Bronchial epithelial cell (primary cell): ENCODE results near the gene COA8. TPM values are rescaled to one million over a fixed set of nuclear protein-coding genes. Genes with fewer than 3 reads are reported as not detected.

Experiments used
- DNase-seq: peaks from one replicate; pipeline ENCODE4 v3.0.0-alpha.2; 2010; ENCODE audit warnings: low read depth
- FAIRE-seq: peaks from 2 replicates; lab custom pipeline; 2011; peaks lifted over from hg19 to GRCh38; lab: Jason Lieb, UNC
- H3K27me3 ChIP-seq: 2 replicates; pipeline ENCODE4 v1.5.1; 2011; ENCODE audit warnings: low read length; ENCODE audit not compliant: control insufficient read depth, insufficient read depth
- H3K36me3 ChIP-seq: 2 replicates; pipeline ENCODE4 v1.5.1; 2011; ENCODE audit warnings: low read length; ENCODE audit not compliant: control insufficient read depth, insufficient read depth
- H3K4me3 ChIP-seq: 2 replicates; pipeline ENCODE4 v1.5.1; 2011; ENCODE audit warnings: mild to moderate bottlenecking, low read depth, low read length, control low read depth
- total RNA-seq: library from RNA; depleted of rRNA; stranded (reverse); fragments of >200 nt; gene quantifications from 2 replicates; pipeline ENCODE4 v1.2.1, GENCODE V29; 2014
- TF ChIP-seq, protein P1 (sequence below): IDR thresholded peaks from 2 replicates; pipeline ENCODE4 v1.5.1; 2011; ENCODE audit warnings: mild to moderate bottlenecking, moderate library complexity, low read length, control low read depth, inconsistent platforms; ENCODE audit not compliant: insufficient read depth, severe bottlenecking

COA8 gene
- total RNA-seq, 1 donor from 2014 or later = 17.4 TPM

DNA sequence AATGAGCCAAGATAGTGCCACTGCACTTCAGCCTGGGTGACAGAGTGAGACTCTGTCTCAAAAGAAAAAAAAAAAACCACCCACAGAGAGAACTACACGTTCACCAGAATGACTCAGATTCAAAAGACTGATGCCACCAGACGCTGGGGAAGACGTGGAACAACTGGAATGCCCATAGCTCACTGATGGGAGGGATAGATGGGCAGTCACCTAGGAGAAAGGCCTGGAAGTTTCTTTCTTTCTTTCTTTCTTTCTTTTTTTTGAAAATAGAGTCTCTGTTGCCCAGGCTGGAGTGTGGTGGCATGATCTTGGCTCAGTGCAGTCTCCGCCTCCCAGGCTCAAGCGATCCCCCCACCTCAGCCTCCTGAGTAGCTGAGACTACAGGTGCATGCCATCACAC, 56.3 kb downstream of the COA8 start:
- no peak overlapping the region for H3K4me3 ChIP-seq
- FAIRE-seq (no peak), DNase-seq (peak; percentile 42)
- no peaks in the 10 kb centered on the region for H3K27me3 ChIP-seq
- TF ChIP-seq, protein P1, sequence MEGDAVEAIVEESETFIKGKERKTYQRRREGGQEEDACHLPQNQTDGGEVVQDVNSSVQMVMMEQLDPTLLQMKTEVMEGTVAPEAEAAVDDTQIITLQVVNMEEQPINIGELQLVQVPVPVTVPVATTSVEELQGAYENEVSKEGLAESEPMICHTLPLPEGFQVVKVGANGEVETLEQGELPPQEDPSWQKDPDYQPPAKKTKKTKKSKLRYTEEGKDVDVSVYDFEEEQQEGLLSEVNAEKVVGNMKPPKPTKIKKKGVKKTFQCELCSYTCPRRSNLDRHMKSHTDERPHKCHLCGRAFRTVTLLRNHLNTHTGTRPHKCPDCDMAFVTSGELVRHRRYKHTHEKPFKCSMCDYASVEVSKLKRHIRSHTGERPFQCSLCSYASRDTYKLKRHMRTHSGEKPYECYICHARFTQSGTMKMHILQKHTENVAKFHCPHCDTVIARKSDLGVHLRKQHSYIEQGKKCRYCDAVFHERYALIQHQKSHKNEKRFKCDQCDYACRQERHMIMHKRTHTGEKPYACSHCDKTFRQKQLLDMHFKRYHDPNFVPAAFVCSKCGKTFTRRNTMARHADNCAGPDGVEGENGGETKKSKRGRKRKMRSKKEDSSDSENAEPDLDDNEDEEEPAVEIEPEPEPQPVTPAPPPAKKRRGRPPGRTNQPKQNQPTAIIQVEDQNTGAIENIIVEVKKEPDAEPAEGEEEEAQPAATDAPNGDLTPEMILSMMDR = no peak
- no peaks in the 10 kb centered on the region for H3K36me3 ChIP-seq

DNA sequence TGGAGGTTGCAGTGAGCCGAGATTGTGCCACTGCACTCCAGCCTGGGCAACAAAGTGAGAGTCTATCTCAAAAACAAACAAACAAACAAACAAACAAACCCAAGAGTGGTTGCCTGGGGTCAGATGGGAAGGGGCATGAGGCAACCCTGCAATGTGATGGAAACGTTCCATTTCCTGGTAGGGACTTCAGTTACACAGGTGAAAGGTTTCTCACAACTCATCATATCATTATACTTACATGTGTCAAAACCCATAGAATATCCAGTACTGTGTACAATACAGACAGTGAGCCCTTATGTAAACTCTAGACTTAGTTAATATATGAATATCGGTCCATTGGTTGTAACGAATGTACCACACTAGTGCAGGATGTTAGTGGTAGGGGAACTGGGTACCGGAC, 59.1 kb downstream of the COA8 start:
- no peaks in the 10 kb centered on the region for H3K36me3 ChIP-seq
- H3K27me3 ChIP-seq = no peaks in the 10 kb centered on the region
- no peak overlapping the region for H3K4me3 ChIP-seq
- TF ChIP-seq, protein P1 = no peak
- FAIRE-seq = no peak
- DNase-seq = no peak

DNA sequence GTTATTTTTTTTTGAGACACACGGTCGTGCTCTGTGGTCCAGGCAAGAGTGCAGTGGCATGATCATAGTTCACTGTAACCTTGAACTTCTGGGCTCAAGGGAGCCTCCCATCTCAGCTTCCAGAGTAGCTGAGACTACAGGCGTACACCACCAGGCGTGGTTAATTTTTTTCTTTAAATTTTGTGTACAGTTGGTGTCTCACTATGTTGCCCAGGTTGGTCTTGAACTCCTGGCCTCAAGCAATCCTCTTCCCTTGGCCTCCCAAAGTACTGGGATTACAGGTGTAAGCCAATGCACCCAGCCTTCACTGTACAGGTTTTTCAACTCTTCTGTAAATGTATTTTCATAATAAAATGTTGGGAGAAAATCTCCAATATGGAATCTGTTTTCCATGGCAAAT, 60.5 kb downstream of the COA8 start:
- no peak for DNase-seq
- TF ChIP-seq, protein P1 = no peak
- FAIRE-seq = no peak
- Histone ChIP-seq H3K4me3 (no peak overlapping the region), H3K27me3 (no peaks in the 10 kb centered on the region), H3K36me3 (no peaks in the 10 kb centered on the region)

DNA sequence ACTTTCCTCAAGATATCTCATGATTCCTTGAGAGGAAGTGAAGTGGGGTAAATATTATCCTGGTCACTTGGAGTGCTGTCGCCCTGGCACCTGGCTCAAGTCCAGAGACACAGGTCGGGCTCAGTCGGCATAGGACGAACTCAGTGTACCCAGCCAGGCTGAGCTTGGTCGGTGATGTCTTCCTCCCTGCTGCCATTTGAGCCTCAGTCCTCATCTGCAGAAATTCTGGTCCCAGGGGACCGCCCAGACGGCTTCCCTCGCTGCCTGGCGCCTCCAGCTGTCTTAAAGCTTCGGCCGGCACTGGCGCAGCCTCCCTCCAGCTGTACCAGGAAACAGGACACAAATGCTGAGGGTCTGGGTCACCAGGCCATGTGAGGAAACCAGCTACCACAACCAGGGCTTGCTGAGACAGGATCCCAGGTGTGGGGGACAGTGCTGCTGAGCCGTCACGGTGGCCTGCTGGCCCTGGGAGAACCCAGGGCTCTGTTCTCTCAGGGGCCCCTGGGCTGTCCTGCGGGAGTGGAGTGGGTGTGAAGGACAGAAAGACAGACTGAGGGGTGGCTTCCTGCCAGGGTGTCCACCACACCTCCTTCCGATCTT, 61.2 kb downstream of the COA8 start:
- Histone ChIP-seq H3K36me3 (no peaks in the 10 kb centered on the region), H3K4me3 (no peak overlapping the region), H3K27me3 (no peaks in the 10 kb centered on the region)
- FAIRE-seq (no peak), DNase-seq (no peak)
- TF ChIP-seq, protein P1 = no peak

DNA sequence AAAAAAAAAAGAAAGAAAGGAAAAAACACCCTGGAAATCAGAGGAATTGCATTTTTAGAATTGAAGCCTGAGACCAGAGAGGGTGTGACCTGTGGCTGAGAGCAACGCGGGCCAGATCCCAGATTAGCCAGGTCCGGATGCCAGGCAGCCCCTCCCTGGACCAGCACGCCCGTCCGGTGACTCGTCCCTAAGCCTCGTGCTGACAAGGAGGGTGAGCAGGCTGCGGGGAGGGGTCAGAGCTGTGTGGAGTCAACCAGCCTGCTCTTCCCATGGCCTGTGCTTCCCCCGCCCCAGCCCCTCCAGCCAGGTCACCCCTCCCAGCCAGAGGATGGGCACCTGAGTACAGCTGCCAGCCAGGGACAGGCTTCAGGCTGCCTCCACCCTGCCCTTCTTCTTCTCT, 62.1 kb downstream of the COA8 start:
- TF ChIP-seq, protein P1 = no peak
- H3K27me3 ChIP-seq = no peaks in the 10 kb centered on the region
- DNase-seq = peak; percentile 80
- no peak for FAIRE-seq
- no peaks in the 10 kb centered on the region for H3K36me3 ChIP-seq
- no peak overlapping the region for H3K4me3 ChIP-seq
